ENCODE data around the gene PICALM. TPM values are rescaled to one million over a fixed set of nuclear protein-coding genes. Genes with fewer than 3 reads are reported as not detected.

The PICALM gene
- total RNA-seq, 1 donor from 2014 or later = 125 TPM

GRCh38 chr11:86052693-86053641, 15.9 kb downstream of the PICALM start:
- Mint-ChIP-seq H3K4me1 (ENCODE audit: unreplicated experiment) (peaks cover 14% of the 10 kb centered on the region), H3K36me3 (ENCODE audit: low read depth, unreplicated experiment) (peaks cover 4% of the 10 kb centered on the region), H3K4me3 (ENCODE audit: unreplicated experiment) (no peak overlapping the region), H3K27ac (ENCODE audit: unreplicated experiment) (peak overlapping the region; percentile 11), H3K9me3 (ENCODE audit: unreplicated experiment) (no peaks in the 10 kb centered on the region), H3K27me3 (ENCODE audit: unreplicated experiment) (no peaks in the 10 kb centered on the region)
- DNase-seq (ENCODE audit: low spot score) = no peak
- TF ChIP-seq, protein P1, sequence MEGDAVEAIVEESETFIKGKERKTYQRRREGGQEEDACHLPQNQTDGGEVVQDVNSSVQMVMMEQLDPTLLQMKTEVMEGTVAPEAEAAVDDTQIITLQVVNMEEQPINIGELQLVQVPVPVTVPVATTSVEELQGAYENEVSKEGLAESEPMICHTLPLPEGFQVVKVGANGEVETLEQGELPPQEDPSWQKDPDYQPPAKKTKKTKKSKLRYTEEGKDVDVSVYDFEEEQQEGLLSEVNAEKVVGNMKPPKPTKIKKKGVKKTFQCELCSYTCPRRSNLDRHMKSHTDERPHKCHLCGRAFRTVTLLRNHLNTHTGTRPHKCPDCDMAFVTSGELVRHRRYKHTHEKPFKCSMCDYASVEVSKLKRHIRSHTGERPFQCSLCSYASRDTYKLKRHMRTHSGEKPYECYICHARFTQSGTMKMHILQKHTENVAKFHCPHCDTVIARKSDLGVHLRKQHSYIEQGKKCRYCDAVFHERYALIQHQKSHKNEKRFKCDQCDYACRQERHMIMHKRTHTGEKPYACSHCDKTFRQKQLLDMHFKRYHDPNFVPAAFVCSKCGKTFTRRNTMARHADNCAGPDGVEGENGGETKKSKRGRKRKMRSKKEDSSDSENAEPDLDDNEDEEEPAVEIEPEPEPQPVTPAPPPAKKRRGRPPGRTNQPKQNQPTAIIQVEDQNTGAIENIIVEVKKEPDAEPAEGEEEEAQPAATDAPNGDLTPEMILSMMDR (IDR thresholded peaks at IDR 0.05; ENCODE audit: unreplicated experiment) = no peak

GRCh38 chr11:86050196-86050709, 18.6 kb downstream of the PICALM start:
- Mint-ChIP-seq H3K27me3 (ENCODE audit: unreplicated experiment) (no peaks in the 10 kb centered on the region), H3K36me3 (ENCODE audit: low read depth, unreplicated experiment) (no peaks in the 10 kb centered on the region), H3K9me3 (ENCODE audit: unreplicated experiment) (no peaks in the 10 kb centered on the region), H3K4me1 (ENCODE audit: unreplicated experiment) (peaks cover 14% of the 10 kb centered on the region), H3K27ac (ENCODE audit: unreplicated experiment) (no peak overlapping the region), H3K4me3 (ENCODE audit: unreplicated experiment) (no peak overlapping the region)
- TF ChIP-seq, protein P1 (IDR thresholded peaks at IDR 0.05; ENCODE audit: unreplicated experiment) = no peak
- no peak for DNase-seq (ENCODE audit: low spot score)

GRCh38 chr11:86047275-86047991, 21.5 kb downstream of the PICALM start:
- Mint-ChIP-seq H3K4me1 (ENCODE audit: unreplicated experiment) (peaks cover 9% of the 10 kb centered on the region), H3K27me3 (ENCODE audit: unreplicated experiment) (peaks cover 3% of the 10 kb centered on the region), H3K9me3 (ENCODE audit: unreplicated experiment) (no peaks in the 10 kb centered on the region), H3K27ac (ENCODE audit: unreplicated experiment) (no peak overlapping the region), H3K36me3 (ENCODE audit: low read depth, unreplicated experiment) (no peaks in the 10 kb centered on the region), H3K4me3 (ENCODE audit: unreplicated experiment) (no peak overlapping the region)
- TF ChIP-seq, protein P1 (IDR thresholded peaks at IDR 0.05; ENCODE audit: unreplicated experiment) = no peak
- no peak for DNase-seq (ENCODE audit: low spot score)

DNA sequence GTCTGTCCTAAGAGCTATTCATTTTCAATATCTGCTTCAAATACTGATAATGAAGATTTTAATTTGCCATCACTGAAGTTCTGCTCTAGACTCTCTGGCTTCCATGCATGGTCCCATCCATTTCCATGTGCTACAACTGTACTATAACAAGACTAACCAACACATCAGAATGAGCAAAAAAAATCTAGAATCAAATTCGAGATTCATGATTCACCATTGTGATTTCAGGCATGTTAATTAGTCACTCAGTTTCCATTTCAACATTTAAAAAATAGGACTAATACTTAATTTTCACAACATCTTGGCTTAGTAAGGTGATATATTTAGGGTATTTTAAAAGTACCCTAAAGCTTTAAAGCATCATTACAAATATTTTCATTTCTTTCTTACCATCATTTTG, 22.8 kb downstream of the PICALM start:
- H3K36me3 Mint-ChIP-seq (ENCODE audit: low read depth, unreplicated experiment) = no peaks in the 10 kb centered on the region
- H3K27ac Mint-ChIP-seq (ENCODE audit: unreplicated experiment) = no peak overlapping the region
- H3K9me3 Mint-ChIP-seq (ENCODE audit: unreplicated experiment) = no peaks in the 10 kb centered on the region
- TF ChIP-seq, protein P1 (IDR thresholded peaks at IDR 0.05; ENCODE audit: unreplicated experiment) = no peak
- H3K4me3 Mint-ChIP-seq (ENCODE audit: unreplicated experiment) = no peak overlapping the region
- H3K4me1 Mint-ChIP-seq (ENCODE audit: unreplicated experiment) = peaks cover 4% of the 10 kb centered on the region
- DNase-seq (ENCODE audit: low spot score) = no peak
- H3K27me3 Mint-ChIP-seq (ENCODE audit: unreplicated experiment) = peaks cover 3% of the 10 kb centered on the region
